ENCODE data around the gene SP1. TPM values are rescaled to one million over a fixed set of nuclear protein-coding genes. Genes with fewer than 3 reads are reported as not detected.
A peak's percentile ranks its signal among the peaks of the same experiment; 100 is the strongest.

Gene SP1
- total and polyA plus RNA-seq, 10 donors = 9.1 to 92.8 (median 84.1) TPM

GRCh38 chr12:53424626-53425514, 44.9 kb downstream of the SP1 start:
- TF ChIP-seq POLR2AphosphoS5 (IDR thresholded peaks at IDR 0.05) (peak in 1 of 3 donors; percentile 34), POLR2A (IDR thresholded peaks at IDR 0.05) (no peak)
- DNase-seq = peak; percentile 61
- peak overlapping the region in 6 of 8 donors; percentile 7 to 71 (median 50) for H3K27ac ChIP-seq
- no peaks in the 10 kb centered on the region for H3K9me3 ChIP-seq
- no peaks in the 10 kb centered on the region for H3K36me3 ChIP-seq
- intact Hi-C loops (cut with DNase I; ENCODE audit: low total_unique reads) = no loop called here
- 65 to 79% (median 74%) methylated on average over 8 to 9 of the region's 9 CpGs for WGBS, 5 donors
- peak overlapping the region in 5 of 8 donors; percentile 8 to 46 (median 20) for H3K4me3 ChIP-seq
- H3K4me1 ChIP-seq = peaks cover 0 to 32% (median 12%) of the 10 kb centered on the region in 6 donors
- no peaks in the 10 kb centered on the region for H3K27me3 ChIP-seq (replicated peaks in 1 of 7)

GRCh38 chr12:53425515-53426150, 45.7 kb downstream of the SP1 start:
- DNase-seq = peak; percentile 71
- Histone ChIP-seq H3K36me3 (no peaks in the 10 kb centered on the region), H3K27ac (peak overlapping the region in 5 of 8 donors; percentile 45 to 71 (median 51)), H3K9me3 (no peaks in the 10 kb centered on the region), H3K4me1 (peaks cover 0 to 34% (median 12%) of the 10 kb centered on the region in 6 donors), H3K4me3 (peak overlapping the region in 5 of 8 donors; percentile 8 to 46 (median 20)), H3K27me3 (replicated peaks in 1 of 7) (no peaks in the 10 kb centered on the region)
- 59 to 86% (median 75%) methylated on average over 11 of the region's 11 CpGs for WGBS, 5 donors
- intact Hi-C loops (cut with DNase I; ENCODE audit: low total_unique reads) = no loop called here
- peak in 1 of 3 donors; percentile 14 for TF ChIP-seq POLR2AphosphoS5 (IDR thresholded peaks at IDR 0.05)
- no peak for TF ChIP-seq CTCF (IDR thresholded peaks at IDR 0.05 in 8 of 11, conservative IDR thresholded peaks at IDR 0.05 in 3 of 11)

- H3K4me3 ChIP-seq = no peak overlapping the region
- peak overlapping the region in 1 of 8 donors; percentile 30 for H3K27ac ChIP-seq
- peak; percentile 1 for DNase-seq
- 87 to 94% (median 89%) methylated on average over 7 of the region's 7 CpGs for whole genome bisulfite sequencing, 5 donors
- no peaks in the 10 kb centered on the region for H3K27me3 ChIP-seq (replicated peaks in 1 of 7)
- H3K36me3 ChIP-seq = no peaks in the 10 kb centered on the region
- H3K9me3 ChIP-seq = no peaks in the 10 kb centered on the region
- intact Hi-C loops (cut with DNase I; ENCODE audit: low total_unique reads) = no loop called here
- no peak for TF ChIP-seq CTCF (IDR thresholded peaks at IDR 0.05 in 8 of 11, conservative IDR thresholded peaks at IDR 0.05 in 3 of 11)
- no peak for TF ChIP-seq POLR2A (IDR thresholded peaks at IDR 0.05)
- no peak for TF ChIP-seq POLR2AphosphoS5 (IDR thresholded peaks at IDR 0.05)
- H3K4me1 ChIP-seq = peaks cover 0 to 22% (median 2%) of the 10 kb centered on the region in 6 donors
Measured at GRCh38 chr12:53427905-53428594, 48.1 kb downstream of the SP1 start.

GRCh38 chr12:53428741-53429140, 48.8 kb downstream of the SP1 start:
- 75 to 87% (median 83%) methylated on average over 7 of the region's 7 CpGs for WGBS, 5 donors

More at GRCh38 chr12:53428741-53429140, 48.8 kb downstream of the SP1 start:
- Histone ChIP-seq H3K36me3 (no peaks in the 10 kb centered on the region), H3K4me1 (peaks cover 0 to 22% (median 2%) of the 10 kb centered on the region in 6 donors), H3K4me3 (no peak overlapping the region), H3K27ac (peak overlapping the region in 2 of 8 donors; percentile 26 to 30), H3K9me3 (no peaks in the 10 kb centered on the region), H3K27me3 (replicated peaks in 1 of 7) (no peaks in the 10 kb centered on the region)
- intact Hi-C loops (cut with DNase I; ENCODE audit: low total_unique reads) = no loop called here
- TF ChIP-seq POLR2A (IDR thresholded peaks at IDR 0.05) (no peak), CTCF (IDR thresholded peaks at IDR 0.05 in 8 of 11, conservative IDR thresholded peaks at IDR 0.05 in 3 of 11) (no peak), POLR2AphosphoS5 (IDR thresholded peaks at IDR 0.05) (no peak)
- DNase-seq = peak; percentile 56
